LNCaP clone FGC (cell line): ENCODE measurements around the gene C16orf78.

ENCODE experiments used
- DNase-seq: peaks from one replicate; pipeline ENCODE4 v3.0.0-alpha.2; 2011; ENCODE audit warnings: low read depth
- H3K4me3 ChIP-seq: 2 replicates; pipeline ENCODE4 v1.5.1; 2011; ENCODE audit warnings: mild to moderate bottlenecking, low read depth, low read length, control low read depth
- CTCF ChIP-seq: IDR thresholded peaks from 2 replicates; pipeline ENCODE4 v1.5.1; 2012; ENCODE audit warnings: mild to moderate bottlenecking; ENCODE audit not compliant: control insufficient read depth, insufficient read depth; ENCODE audit errors: extremely low read depth

C16orf78 gene

GRCh38 chr16:49424961-49425360 is 51.4 kb downstream of the C16orf78 start:
- no peak for DNase-seq
- TF ChIP-seq CTCF: no peak
- H3K4me3 ChIP-seq: no peak overlapping the region

- H3K4me3 ChIP-seq: no peak overlapping the region
- no peak for TF ChIP-seq CTCF
- no peak for DNase-seq
These were observed 54.2 kb downstream of the C16orf78 start for GRCh38 chr16:49427771-49428170.

- TF ChIP-seq CTCF: no peak
- no peak overlapping the region for H3K4me3 ChIP-seq
- DNase-seq: no peak
These were observed 55.2 kb downstream of the C16orf78 start for GRCh38 chr16:49428808-49429207.

- DNase-seq: no peak
- H3K4me3 ChIP-seq: no peak overlapping the region
- no peak for TF ChIP-seq CTCF
These were observed 57.4 kb downstream of the C16orf78 start for GRCh38 chr16:49431040-49431439.

GRCh38 chr16:49431591-49432290 is 58.1 kb downstream of the C16orf78 start:
- no peak overlapping the region for H3K4me3 ChIP-seq
- DNase-seq: no peak
- TF ChIP-seq CTCF: no peak

GRCh38 chr16:49434733-49435132 is 61.1 kb downstream of the C16orf78 start:
- no peak overlapping the region for H3K4me3 ChIP-seq
- TF ChIP-seq CTCF: no peak
- no peak for DNase-seq

- no peak for DNase-seq
- TF ChIP-seq CTCF: no peak
These were observed 62.6 kb downstream of the C16orf78 start for GRCh38 chr16:49436181-49436580.

More at GRCh38 chr16:49436181-49436580, 62.6 kb downstream of the C16orf78 start:
- H3K4me3 ChIP-seq: no peak overlapping the region
